ENCODE data around the gene PPM1J. TPM values are rescaled to one million over a fixed set of nuclear protein-coding genes. Genes with fewer than 3 reads are reported as not detected.

The PPM1J gene
- total and polyA plus RNA-seq, 2 of the 13 experiments (the other 11 are each of a cell fraction or from before 2014, with no cell fraction given) = 0.07 to 0.22 TPM

GRCh38 chr1:112674440-112674985 lies 40.6 kb downstream of the PPM1J start, which contains the start of gene MOV10 (continued):
- TF ChIP-seq RARA (CRISPR knock-in tag; IDR thresholded peaks at IDR 0.05) (peak; percentile 26; the same call in 1 of the 2 replicates), AKAP8 (CRISPR knock-in tag; IDR thresholded peaks at IDR 0.05) (0 out of 2 replicates have a peak, but pooled peaks have one; percentile 11), POLR2AphosphoS5 (IDR thresholded peaks at IDR 0.05; ENCODE audit: low read depth, low read length) (peak; percentile 79), ZNF501 (CRISPR knock-in tag; IDR thresholded peaks at IDR 0.05) (0 out of 2 replicates have a peak, but pooled peaks have one; percentile 38), IRF1 (CRISPR knock-in tag; IDR thresholded peaks at IDR 0.05; ENCODE audit: low read depth) (peak; percentile 79), ATF5 (CRISPR knock-in tag; IDR thresholded peaks at IDR 0.05; ENCODE audit: low read depth) (0 out of 2 replicates have a peak, but pooled peaks have one; percentile 37), CREB1 (IDR thresholded peaks at IDR 0.05) (no peak), CREB1 (CRISPR knock-in tag; IDR thresholded peaks at IDR 0.05) (0 out of 2 replicates have a peak, but pooled peaks have one; percentile 4), PRDM10 (CRISPR knock-in tag; IDR thresholded peaks at IDR 0.05; ENCODE audit: low read depth) (0 out of 2 replicates have a peak, but pooled peaks have one; percentile 4), AGO2 (optimal IDR thresholded peaks at IDR 0.05; ENCODE audit: low read depth, low read length) (peak; percentile 93), BHLHE40 (IDR thresholded peaks at IDR 0.05; ENCODE audit: low read length) (no peak), ZFP37 (CRISPR knock-in tag; IDR thresholded peaks at IDR 0.05; ENCODE audit: borderline replicate concordance) (no peak), ZNF746 (CRISPR knock-in tag; IDR thresholded peaks at IDR 0.05) (peak; percentile 40; the same call in 1 of the 2 replicates), ARID4A (CRISPR knock-in tag; IDR thresholded peaks at IDR 0.05; ENCODE audit: borderline replicate concordance) (peak; percentile 46; the same call in 1 of the 2 replicates), ZEB1 (IDR thresholded peaks at IDR 0.05; ENCODE audit: insufficient replicate concordance, low read depth) (peak; percentile 33), NAIF1 (CRISPR knock-in tag; IDR thresholded peaks at IDR 0.05; ENCODE audit: borderline replicate concordance) (0 out of 2 replicates have a peak, but pooled peaks have one; percentile 47), PCBP2 (optimal IDR thresholded peaks at IDR 0.05; ENCODE audit: low read depth, low read length, poor library complexity, severe bottlenecking) (no peak), ZSCAN30 (CRISPR knock-in tag; IDR thresholded peaks at IDR 0.05) (no peak; the same call in 1 of the 2 replicates), NR2F6 (IDR thresholded peaks at IDR 0.05) (peak; percentile 33; the same call in 1 of the 2 replicates), NR2F6 (CRISPR knock-in tag; IDR thresholded peaks at IDR 0.05) (peak; percentile 8; the same call in 1 of the 2 replicates), ZNF282 (IDR thresholded peaks at IDR 0.05; ENCODE audit: partially characterized antibody) (no peak)

Data from HepG2 (cell line).